Bone marrow (tissue), 2 donors: ENCODE measurements around the gene MAP7D1.
"Not testable (repeated sequence)": the region's sequence is repeated elsewhere in the genome, so short reads cannot be mapped to it uniquely, and the experiment has no call there.

Source experiments
- DNase-seq, 2 donors: peaks; one replicate each; lab custom pipeline; 2025; lab: John Stamatoyannopoulos, UW

The MAP7D1 gene

DNA sequence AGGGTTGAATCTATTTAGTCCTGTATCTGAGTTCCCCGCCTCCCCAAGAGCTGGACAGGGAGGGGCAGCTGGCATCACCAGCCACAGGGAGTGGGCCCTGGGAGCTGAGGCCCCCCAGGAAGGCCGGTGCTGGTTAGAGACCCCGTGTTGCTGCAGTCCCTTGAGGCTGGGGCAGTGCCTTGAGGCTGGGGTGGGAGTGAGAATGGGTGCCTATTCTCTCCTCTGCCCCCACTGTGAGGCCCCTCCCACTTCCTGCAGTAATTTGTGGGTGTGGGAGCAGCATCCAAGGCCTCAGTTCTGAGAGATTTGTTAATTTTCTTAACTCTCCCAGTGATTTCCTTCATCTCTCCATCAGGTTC lies 4.1 kb upstream of the MAP7D1 start:
- no peak for DNase-seq

DNA sequence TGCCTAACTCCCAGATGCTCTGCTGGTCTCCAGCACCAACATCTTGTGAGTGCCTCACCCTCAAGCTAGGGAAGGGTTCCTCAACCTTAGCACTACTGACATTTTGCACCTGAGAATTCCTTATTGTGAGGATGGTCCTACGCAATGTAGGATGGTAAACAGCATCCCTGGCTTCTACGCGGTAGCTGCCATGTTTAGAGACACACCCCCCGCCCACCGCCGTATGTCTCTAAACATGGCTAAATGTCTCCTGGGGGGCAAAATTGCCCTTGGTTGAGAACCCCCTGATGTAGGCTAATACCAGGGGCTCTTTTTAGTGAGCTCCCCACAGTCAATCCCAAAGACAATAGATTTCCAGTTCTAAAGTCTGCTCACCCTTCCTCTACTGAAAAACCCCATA lies 2.5 kb upstream of the MAP7D1 start:
- DNase-seq = no peak

DNA sequence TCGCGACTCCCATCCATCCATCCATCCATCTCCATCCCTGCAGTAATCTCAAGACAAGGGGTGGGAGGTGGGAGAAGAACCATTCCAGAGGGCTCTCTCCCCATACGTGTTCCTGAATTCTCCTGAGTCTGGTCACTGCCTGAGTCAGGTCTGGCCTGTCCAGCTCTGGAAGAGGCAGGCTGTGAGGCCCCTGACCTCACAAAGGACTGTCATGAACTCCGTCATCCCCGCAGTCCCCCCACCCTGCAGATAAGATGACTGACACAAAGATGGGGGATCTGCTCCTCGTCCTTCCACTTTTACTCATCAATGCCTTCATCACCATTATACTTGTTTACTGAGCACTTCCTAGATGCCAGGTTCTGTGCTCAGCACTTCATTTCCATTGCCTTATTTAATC lies 1.6 kb upstream of the MAP7D1 start:
- no peak for DNase-seq

DNA sequence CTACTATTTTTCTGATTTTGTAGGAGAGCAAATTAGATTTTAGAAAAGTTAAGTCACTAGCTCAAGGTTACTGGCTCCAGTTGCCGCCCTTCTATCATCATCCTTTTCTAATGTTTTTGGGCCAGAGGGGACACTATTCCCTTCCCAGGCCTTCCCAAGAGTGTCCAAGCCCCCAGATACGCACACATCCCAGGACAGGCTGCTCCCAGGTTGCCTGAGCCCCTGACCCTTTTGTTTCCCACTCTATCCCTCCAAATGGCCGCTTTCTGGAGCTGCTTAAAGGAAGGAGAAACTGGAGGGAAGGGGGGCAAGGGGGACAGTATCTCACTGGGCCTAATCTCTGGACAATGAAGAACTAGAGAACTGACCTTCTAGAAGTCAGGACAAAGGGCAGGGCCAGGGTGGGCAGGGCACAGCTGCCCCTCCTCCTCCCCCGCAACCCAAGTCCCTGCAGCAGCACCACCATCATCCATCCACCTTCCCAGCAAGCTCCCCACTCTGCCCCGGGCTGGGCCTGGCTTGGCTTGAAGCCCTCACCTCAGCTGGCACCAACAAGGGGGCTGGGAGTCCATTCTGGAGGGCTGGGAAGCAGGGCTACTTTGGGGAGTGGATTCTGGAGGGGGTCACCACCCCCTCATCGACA lies 1.1 kb upstream of the MAP7D1 start:
- no peak for DNase-seq

DNA sequence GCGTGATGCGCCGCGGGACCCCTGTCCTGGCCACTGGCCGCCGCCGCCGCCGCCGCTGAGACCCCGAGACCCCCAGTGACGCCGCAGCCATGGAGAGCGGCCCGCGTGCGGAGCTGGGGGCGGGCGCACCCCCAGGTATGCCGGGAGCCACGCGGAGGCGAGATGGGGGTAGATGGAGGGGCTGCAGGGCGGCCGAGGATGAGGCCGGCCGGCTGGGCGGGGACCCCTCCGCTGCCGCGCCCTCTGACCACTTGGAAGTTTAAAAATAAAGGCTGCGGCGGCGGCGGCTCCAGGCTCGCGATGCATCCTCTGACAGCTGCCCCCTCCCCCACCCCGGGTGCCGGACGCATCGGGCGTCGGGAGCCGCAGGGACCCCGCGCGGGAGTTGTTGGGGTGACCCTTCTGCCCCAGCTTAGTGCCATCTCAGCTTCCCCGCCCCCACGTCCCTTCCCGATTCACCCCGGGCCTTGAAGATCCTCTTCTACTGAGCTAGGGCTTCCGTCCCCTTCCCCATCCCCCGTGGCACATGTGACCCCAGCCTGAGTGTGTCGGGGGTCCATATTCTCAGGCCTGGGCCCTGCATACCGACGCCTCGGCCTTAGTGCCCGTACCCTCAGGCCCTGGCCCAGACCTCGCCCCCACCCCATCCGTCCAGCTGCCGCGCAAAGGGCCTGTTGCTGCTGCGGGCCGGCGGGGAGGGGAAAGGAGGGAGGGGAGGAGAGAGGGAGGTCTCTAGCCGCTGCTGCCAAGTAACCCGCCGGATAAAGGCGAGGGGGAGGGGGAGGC lies 562 bp downstream of the MAP7D1 start:
- DNase-seq = peak in 1 of 2 donors; percentile 52

DNA sequence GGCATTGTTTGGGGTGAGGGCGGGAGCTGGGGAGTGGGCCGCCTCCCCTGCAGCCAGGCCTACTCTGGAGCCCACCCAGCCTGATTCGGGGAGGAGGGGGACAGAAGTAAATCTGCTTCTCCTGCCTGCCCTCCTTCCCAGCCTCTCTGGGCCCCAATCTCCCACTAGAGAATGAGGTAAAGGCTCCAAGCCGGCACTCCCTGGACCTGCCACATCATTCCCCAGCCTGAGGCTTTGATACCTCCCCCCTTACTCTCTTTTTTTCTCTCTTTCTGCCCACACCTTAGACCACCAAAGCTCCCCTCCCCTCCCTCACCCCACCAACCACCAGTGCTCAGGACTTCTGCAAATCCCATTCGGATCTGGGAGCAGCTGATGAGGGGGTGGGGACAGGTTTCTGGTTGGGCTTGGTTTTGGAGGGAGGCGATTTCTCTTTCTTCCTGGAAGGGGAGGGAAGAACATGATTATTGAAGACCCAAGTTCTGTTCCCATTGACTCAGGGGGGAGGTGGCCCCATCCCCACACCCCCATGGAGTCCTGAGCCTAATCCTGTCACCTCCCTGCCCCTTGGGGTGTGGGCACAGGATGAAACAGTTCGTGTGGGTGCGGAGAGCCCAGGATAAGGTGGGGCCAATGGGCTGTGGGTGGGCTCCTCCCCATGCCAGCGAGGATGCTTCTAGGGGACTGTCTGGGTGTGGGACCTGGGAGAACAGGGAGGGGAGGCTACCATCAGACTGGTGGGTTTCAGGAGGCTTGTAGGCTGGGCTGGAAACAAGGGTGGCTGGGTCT lies 1.3 kb downstream of the MAP7D1 start:
- no peak for DNase-seq

DNA sequence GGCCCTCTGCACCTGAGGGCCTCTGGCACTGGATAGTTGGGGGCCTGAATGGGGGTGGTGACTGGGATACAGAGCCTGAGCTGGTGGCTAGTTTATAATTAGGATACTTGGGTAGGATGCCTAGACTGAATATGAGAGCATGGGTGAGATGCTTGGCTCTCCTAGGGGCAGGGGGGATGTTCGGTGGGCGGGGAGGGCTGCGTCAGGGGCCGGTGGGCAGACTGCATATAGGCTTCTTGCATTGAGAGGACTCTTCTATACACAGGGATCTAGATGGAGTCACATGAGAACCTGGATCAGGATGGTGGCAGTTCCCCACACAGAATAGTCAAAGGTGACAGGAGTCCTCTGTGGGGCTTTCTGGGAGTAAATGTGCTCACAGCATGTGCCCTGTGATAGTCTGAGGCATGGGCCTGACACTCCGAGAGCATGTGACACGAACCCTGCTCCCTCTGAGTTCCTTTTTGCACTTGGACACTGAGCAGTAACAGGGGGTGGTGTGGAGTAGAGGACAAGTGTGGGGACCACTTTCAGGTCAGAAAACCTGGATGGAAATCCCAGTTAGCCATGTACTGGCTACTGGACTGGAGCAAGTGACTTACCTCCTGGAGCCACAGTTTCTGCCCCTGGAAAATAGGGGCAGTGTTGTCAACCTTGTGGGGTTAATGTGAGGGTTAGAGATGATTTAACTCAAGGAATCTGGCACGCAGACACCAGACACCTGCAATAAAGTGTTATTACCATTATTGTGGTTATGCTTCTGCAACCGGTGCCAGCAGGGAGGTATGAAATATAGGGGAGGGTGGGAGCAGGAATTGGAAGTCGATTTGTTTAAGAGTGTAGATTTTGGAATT lies 2.2 kb downstream of the MAP7D1 start:
- no peak for DNase-seq

DNA sequence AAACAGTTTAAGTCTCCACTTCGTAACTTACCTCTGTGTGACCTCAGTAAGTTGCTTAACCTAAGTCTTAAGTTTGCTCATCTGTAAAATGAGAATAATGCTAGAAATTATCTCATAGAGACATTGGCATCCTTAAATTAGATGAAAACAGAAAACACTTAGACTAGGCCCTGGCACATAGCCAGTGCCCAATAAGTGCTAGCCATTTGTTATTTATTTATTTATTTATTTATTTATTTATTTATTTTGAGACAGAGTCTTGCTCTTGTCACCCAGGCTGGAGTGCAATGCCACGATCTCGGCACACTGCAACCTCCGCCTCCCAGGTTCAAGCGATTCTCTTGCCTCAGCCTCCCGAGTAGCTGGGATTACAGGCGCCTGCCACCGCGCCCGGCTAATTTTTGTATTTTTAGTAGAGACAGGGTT lies 2.9 kb downstream of the MAP7D1 start:
- DNase-seq = not testable (repeated sequence)

DNA sequence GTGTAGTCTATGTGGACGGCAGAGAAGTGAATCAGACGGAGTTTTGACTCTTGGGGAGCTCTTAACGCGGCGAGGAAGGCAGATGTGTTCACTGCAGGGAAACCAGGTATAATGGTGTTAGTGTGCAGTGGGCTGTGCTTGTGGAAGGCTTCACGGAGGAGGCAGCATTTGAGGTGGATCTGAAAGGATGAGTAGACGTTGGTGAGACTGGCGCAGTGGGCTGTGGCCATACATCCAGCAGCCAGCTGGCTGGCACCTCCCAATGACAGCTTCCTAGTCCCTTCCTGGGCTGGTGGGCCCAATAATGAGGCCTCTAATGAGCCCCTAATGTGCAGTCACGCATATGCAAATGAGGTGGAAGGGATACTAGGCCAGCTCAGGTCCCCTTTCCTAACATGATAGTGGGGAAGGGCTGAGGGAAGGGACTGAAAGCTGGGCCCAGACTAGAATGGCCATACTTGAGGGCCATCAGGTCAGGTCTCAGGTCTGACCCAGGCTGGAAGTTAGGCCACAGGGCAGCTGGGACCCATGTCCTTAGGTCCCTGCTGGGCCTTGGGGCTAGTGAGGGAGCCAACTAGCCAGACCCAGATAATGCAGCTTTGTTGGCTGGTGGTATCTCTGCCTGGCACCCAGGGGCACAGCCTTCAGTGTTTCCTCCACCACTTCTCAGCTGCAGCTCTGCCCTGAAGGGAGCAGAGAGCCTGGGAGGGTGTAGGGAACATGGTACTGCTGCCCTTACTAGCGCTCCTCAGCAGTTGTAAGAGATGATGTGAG lies 3.8 kb downstream of the MAP7D1 start:
- DNase-seq = no peak

DNA sequence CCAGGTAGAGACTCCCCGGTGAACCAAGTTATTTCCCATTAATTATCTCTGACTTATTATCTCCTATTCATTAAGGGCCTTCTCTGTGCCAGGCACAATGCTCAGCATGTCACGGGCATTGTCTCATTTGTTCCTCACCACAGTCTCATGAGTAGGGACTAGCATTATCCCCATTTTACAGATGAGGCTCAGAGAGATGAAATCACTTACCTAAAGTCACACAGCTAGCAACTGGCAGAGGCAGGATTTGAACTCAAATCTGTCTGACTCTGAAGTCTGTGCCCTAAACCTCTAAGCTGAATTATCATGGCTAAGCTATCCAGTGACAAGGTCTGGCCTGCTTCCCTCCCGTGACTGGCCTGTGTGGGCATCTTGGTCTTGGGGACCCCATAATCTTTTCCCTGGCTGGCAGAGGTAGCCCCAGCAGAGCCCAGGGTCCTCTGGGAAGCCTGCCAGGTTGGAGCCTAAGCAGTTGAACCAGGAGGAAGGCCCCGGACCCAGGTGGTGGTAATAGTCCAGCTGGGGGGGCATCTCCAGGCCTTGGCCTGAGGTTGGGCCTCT lies 4.5 kb downstream of the MAP7D1 start:
- DNase-seq = no peak

DNA sequence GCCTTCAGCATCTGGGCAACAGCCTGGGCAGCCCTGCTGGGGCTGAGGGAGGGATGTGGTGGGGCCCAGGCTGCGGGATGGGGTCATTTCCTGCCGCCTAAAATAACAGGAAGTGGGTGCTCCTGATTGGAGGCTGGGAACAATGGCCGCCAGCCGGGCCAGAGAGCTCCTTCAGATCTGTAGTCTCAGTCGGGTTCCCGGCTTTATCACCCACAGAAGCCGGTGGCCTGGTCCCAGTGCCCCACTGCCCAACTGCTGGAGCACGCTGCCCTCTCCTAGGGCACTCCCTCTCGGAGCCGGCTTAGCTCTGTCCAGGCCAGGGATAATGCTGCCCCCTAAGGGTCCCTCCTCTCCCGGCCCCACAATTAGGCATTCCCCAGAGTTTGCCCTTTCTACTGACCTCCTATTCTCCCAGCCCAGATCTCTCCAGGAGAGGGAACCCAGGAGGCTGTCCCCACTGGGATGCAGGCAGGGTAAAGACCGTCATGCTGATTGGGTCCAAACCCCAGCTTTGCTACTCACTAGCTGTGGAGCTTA lies 5.1 kb downstream of the MAP7D1 start:
- DNase-seq = peak; percentile 29 to 59

DNA sequence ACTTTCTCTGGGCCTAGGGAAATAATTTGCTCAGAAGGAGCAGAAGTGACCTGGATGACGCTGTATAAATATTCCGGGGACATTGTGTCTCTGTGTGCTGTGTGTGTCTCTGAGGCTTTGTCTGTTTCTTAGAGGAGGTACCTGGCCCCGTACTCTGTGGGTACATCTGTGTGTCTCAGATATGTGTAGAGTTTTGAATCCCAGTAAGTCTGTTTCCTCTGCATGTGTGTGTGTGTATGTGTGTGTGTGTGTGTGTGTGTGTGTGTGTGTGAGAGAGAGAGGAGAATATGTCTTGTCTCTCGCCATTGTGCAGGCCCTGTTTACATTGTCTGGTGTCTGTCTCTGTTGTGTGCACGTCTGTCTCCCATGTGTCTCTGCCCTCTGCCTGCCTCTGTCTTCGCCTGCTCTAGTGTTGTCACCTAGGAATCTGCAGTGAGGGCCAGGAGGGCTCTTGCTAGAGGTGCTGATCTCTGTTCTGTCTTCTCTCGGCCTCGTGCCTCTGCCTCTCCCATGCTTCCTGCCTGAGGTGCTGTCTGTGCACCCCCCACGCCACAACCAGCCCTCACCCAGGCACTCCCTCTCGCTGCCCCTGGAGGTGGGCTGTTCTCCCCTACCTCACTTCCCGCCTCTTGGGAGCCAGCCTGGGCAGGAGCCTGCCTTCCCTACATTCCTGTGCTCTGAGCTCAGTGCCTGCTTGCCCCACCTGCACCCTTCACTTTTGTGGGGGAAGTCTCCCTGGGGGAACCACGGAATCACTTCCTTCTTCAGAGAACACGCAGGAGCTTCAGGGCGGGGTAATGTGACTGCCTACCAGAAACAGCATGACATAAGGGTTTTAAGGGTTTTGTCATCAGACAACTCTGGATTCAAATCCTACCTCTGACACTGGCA lies 5.9 kb downstream of the MAP7D1 start:
- DNase-seq = peak; percentile 7 to 22

DNA sequence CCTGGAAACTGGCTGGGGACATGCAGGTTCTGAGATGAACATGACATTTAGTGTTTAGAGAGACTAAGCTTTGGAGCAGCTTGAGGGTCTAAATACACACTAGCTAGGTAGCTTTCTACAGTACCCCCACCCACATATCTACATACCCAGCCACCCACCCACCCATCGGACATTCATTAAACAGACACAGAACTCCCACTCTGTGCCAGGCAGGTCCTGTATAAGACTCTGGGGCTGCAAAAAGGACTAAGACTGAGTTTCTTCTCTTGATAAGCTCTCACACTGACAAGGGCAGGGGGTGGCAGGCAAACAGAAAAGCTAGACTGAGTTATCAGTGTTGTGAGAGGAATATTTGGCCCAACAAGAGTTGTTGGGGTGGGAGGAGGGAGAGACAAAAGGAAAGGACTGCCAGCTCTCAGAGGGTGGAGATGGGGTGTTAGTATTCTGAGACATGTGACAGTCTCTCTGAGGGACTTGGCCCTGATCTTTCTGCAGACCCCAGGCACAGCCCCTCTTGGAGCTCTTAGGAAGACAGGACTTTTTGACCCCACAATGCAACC lies 6.8 kb downstream of the MAP7D1 start:
- DNase-seq = no peak

DNA sequence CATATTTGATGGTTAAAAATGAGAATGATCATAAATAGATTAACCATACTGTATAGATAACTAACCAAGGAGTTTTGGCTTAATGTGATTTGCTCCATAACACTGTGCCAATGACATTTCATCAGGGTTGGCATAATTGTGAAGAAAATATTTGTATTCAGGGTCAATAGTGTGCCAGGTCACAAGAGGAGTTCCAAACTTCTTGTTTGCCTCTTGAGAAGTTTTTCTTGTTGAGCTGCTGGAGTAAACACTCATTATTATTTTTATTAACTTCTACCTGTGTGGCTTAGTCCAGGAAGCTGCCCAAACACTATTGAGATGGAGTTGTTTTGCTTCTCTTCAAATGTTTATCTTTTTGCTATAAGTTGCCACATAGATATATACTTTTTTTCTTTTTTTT lies 7.5 kb downstream of the MAP7D1 start:
- DNase-seq = no peak

DNA sequence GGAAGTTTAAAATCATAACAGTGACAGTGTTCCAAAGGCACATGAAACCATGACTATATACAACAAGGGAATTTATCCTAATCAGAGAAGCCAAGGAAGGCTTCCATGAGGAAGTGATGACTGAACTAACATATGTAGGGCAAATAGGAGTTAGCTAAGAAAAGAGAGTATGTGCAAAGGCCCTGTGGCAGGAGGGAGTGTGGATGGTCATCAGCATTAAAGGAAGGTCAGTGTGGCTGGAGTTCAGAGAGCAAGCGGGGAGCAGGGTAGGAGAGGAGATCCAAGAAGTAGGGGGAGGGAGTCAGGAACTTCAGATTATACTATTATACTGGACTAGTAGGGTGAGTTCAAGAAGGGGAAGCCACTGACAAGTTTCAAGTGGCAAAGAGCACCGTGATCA lies 8.4 kb downstream of the MAP7D1 start:
- DNase-seq = no peak

DNA sequence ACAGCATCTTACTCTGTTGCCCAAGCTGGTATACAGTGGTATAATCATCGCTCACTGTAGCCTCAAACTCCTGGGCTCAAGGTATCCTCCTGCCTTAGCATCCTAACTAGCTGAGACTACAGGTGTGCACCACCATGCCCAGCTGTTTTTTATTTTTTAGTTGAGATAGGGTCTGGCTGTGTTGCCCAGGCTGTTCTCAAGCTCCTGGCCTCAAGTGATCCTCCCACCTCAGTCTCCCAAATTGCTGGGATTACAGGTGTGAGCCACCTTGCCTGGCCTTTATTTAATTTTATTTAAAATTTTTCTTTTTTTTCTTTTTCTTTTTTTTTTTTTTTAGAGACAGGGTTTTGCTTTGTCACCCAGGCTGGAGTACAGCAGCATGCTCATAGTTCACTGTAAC lies 9.2 kb downstream of the MAP7D1 start:
- no peak for DNase-seq

DNA sequence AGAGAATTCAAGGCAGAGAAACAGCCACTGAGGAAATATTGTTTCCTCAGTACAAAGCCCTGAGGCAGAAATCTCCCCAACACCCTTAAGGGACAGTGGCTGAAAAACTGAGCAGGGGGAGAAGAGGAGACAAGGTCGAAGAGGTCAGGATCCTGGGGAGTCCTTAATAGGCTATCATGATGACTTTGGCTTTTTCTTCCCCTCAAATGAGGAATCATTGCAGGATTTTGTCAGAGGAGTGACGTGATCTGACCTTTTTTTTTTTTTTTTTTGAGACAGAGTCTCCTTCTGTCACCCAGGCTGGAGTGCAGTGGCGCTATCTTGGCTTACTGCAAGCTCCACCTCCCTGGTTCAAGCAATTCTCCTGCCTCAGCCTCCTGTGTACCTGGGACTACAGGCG lies 10.2 kb downstream of the MAP7D1 start:
- DNase-seq = no peak

DNA sequence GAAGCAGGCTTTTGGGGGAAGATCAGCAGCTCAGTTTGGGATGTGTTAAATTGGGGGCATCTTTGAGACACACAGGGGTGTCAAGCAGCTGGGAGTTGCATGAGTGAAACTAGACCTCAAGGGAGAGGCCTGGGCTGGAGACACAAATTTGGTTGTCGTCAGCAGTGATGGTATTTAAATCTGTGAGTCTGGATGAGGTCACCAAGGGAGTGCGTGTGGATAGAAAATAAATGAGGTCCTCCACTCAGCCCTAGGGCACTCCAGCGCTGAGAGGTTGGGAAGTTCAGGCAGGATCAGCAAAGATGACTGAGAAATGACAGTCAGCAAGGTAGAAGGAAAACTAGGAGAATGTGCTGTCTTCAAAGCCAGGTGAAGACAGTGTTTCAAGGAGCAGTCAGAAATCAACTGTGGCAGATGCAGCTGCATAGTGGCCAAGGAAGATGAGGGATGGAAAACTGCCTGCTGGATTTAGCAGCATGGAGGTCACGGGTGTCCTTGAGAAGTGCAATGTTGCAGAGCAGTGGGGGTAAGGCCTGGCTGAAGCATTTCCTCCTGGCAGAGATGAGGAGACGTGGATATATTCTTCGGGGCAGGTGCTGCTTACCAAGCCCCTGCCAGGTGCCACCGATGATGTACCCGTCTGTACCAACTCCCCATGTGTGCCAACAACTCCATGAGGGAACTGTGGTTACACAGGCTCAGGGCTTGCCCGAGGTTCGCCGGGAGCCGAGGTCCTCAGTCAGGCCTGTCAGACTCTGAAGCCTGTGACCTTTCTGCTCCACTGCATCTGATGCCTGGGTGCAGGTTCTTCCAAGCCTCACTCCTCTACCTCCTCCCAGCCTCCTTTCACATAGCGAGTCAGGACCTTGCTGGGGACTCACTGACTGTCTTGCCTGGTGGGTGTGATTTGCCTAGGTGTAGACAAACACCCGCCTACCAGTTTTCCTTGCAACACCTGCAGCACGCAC lies 11.3 kb downstream of the MAP7D1 start:
- DNase-seq = no peak
